K562 (cell line): ENCODE measurements around the gene BCR. TPM values are rescaled to one million over a fixed set of nuclear protein-coding genes. Genes with fewer than 3 reads are reported as not detected.

Source experiments
- ATAC-seq: fragments of 200-7000 bp; cut with Tn5 transposase; 3 replicates; pipeline ENCODE4 v1.9.1; 2020; ENCODE audit warnings: moderate library complexity
- BruUV-seq: library from RNA; stranded (reverse); fragments of 400-500 nt; replicated peaks from 2 replicates; lab custom pipeline; 2021; lab: Mats Ljungman, UMichigan
- CTCF ChIA-PET: fragments of 300-600 bp; formaldehyde crosslinking; extraction: SDS; loops from one replicate; lab custom pipeline; 2021; ENCODE audit warnings: low intra/inter-chr PET ratio; lab: Yijun Ruan, JAX
- POLR2A ChIA-PET: fragments of 300-600, 350-650 bp; sonication (Branson Sonifier 250); formaldehyde crosslinking; extraction: SDS; loops from one replicate; lab custom pipeline; 2021; ENCODE audit warnings: antibody characterized with exemption, inconsistent platforms; lab: Yijun Ruan, JAX
- DNase-seq, 4 experiments: peaks; one replicate each; pipeline versions ENCODE4 v3.0.0 to v3.0.0-alpha.2; 2011 to 2018; ENCODE audit warnings: low spot score in 3 of 4, mixed read lengths in 3 of 4; ENCODE audit errors: extremely low read depth in 1 of 4
- FAIRE-seq: peaks from 2 replicates; lab custom pipeline; 2011; peaks lifted over from hg19 to GRCh38; lab: Jason Lieb, UNC
- H2AFZ ChIP-seq: 2 replicates; pipeline ENCODE4 v1.6.0; 2011; ENCODE audit warnings: low read depth, low read length, control low read depth, inconsistent platforms
- H3K27ac ChIP-seq: fragments of 200-600 bp; 3 replicates; pipeline ENCODE4 v1.8.0; 2011; ENCODE audit warnings: low read depth, mild to moderate bottlenecking, control low read depth, inconsistent platforms, low read length, moderate library complexity, mixed read lengths; ENCODE audit errors: extremely low read depth
- H3K27me3 ChIP-seq, 2 experiments: fragments of 300-600 bp in 1 of 2; 2 replicates in 1 of 2; 3 replicates in 1 of 2; pipeline versions ENCODE4 v1.6.0 to v1.8.0; 2011; ENCODE audit warnings: inconsistent platforms in 2 of 2, low read length in 2 of 2, mild to moderate bottlenecking in 1 of 2, mixed read lengths in 1 of 2, moderate library complexity in 1 of 2; ENCODE audit not compliant: control insufficient read depth in 2 of 2, insufficient read depth in 2 of 2
- H3K36me3 ChIP-seq: fragments of 300-600 bp; 3 replicates; pipeline ENCODE4 v1.8.0; 2011; ENCODE audit warnings: mild to moderate bottlenecking, low read length, inconsistent platforms; ENCODE audit not compliant: control insufficient read depth, insufficient read depth
- H3K4me1 ChIP-seq, 2 experiments: fragments of 200-600 bp in 1 of 2; replicated peaks in 1 of 2; 2 replicates in 1 of 2; 3 replicates in 1 of 2; pipeline versions ENCODE4 v1.5.1 to v1.8.0; 2011; ENCODE audit warnings: inconsistent platforms in 2 of 2, low read length in 2 of 2, mild to moderate bottlenecking in 1 of 2, mixed read lengths in 1 of 2, moderate library complexity in 1 of 2; ENCODE audit not compliant: control insufficient read depth in 2 of 2, insufficient read depth in 2 of 2
- H3K4me2 ChIP-seq: 2 replicates; pipeline ENCODE4 v1.6.1; 2011; ENCODE audit warnings: low read length, control low read depth, inconsistent platforms, mixed read lengths; ENCODE audit not compliant: insufficient read depth
- H3K4me3 ChIP-seq: fragments of 200-600 bp; sonication (generic), shearing (Covaris generic); 2 replicates; pipeline ENCODE4 v1.5.1; 2016; ENCODE audit warnings: control low read depth, inconsistent platforms
- H3K79me2 ChIP-seq: fragments of 200-600 bp; 3 replicates; pipeline ENCODE4 v1.8.0; 2011; ENCODE audit warnings: low read length, inconsistent platforms; ENCODE audit not compliant: control insufficient read depth, insufficient read depth
- H3K9ac ChIP-seq, 2 experiments: 2 replicates each; pipeline versions ENCODE4 v1.6.0 to v1.6.1; 2011; ENCODE audit warnings: low read depth in 2 of 2, low read length in 2 of 2, control low read depth in 1 of 2, inconsistent platforms in 1 of 2, mild to moderate bottlenecking in 1 of 2, mixed read lengths in 1 of 2; ENCODE audit not compliant: insufficient read depth in 1 of 2
- H3K9me1 ChIP-seq: one replicate; pipeline ENCODE4 v1.6.0; 2011; ENCODE audit warnings: inconsistent platforms, mild to moderate bottlenecking, low read length, moderate library complexity; ENCODE audit not compliant: control insufficient read depth, insufficient read depth
- H3K9me3 ChIP-seq: replicated peaks from 2 replicates; pipeline ENCODE4 v1.5.1; 2011; ENCODE audit warnings: low read depth, low read length, inconsistent platforms; ENCODE audit not compliant: control insufficient read depth, insufficient read depth
- H4K20me1 ChIP-seq: replicated peaks from 2 replicates; pipeline ENCODE4 v1.6.1; 2011; ENCODE audit warnings: low read length, inconsistent platforms, mixed read lengths; ENCODE audit not compliant: control insufficient read depth, insufficient read depth
- ATF3 ChIP-seq, 2 experiments: fragments of 450-650 bp in 1 of 2; sonication (generic) in 1 of 2; formaldehyde crosslinking in 1 of 2; IDR thresholded peaks in 1 of 2; conservative IDR thresholded peaks in 1 of 2; 2 replicates each; pipeline versions ENCODE4 v1.6.1 to v1.8.1; 2016 to 2023; ENCODE audit warnings: mild to moderate bottlenecking in 2 of 2, moderate library complexity in 2 of 2, inconsistent platforms in 1 of 2, missing genetic modification reagents in 1 of 2
- E2F1 ChIP-seq: sonication (generic); formaldehyde crosslinking; IDR thresholded peaks from 2 replicates; pipeline ENCODE4 v1.8.1; 2023; ENCODE audit warnings: mild to moderate bottlenecking, missing genetic modification reagents, moderate library complexity
- MEF2A ChIP-seq: IDR thresholded peaks from 2 replicates; pipeline ENCODE4 v1.6.1; 2011; ENCODE audit warnings: low read depth, mild to moderate bottlenecking, low read length, moderate library complexity; ENCODE audit not compliant: control insufficient read depth
- STAT6 ChIP-seq: sonication (generic); formaldehyde crosslinking; IDR thresholded peaks from 2 replicates; pipeline ENCODE4 v1.8.1; 2023; ENCODE audit warnings: mild to moderate bottlenecking, missing genetic modification reagents
- WGBS: fragments of 100-300 bp; shearing (Covaris generic); methylation state at CpG from one replicate; pipeline ENCODE4 v1.1.6; 2016; ENCODE audit warnings: low coverage, mixed read lengths; ENCODE audit not compliant: insufficient coverage; ENCODE audit errors: missing lambda C conversion rate; 5-methylcytosine and 5-hydroxymethylcytosine counted together
- in situ Hi-C: fragments of 300-500 bp; cut with MboI; formaldehyde crosslinking; loops from 4 replicates; pipeline ENCODE4 v1.15.0; 2018; ENCODE audit warnings: inconsistent platforms, mixed read lengths
- intact Hi-C: fragments of 100-400 bp; cut with micrococcal nuclease; formaldehyde crosslinking; loops from 2 replicates; pipeline ENCODE4 v1.14.2; 2022
- polyA plus RNA-seq, 8 experiments: library from polyadenylated mRNA; depleted of rRNA in 4 of 8; stranded (reverse) in 5 of 8; unstranded in 3 of 8; fragments of >200 nt; fragmentation: Nextera tagmentation in 2 of 8; fragmentation: Illumina TruSeq in 1 of 8; extraction: Ambion mirVana in 2 of 8; extraction: Trizol in 1 of 8; gene quantifications; 2 replicates each; pipeline versions ENCODE4 v1.2.1 to v1.2.3, GENCODE V29; 2011 to 2014; ENCODE audit warnings: inconsistent platforms in 1 of 8, missing spikeins in 1 of 8
- total RNA-seq, 7 experiments: library from RNA; depleted of rRNA in 6 of 7; stranded (reverse); fragments of >200 nt in 6 of 7; fragmentation: Illumina TruSeq in 2 of 7; extraction: Trizol in 2 of 7; gene quantifications; 2 replicates each; pipeline versions ENCODE4 v1.2.1 to v1.2.3, GENCODE V29; 2011 to 2021; ENCODE audit warnings: low replicate concordance in 1 of 7
- TF ChIP-seq, protein P1 (sequence below), 2 experiments: fragments of 150-350 bp in 1 of 2; IDR thresholded peaks; 2 replicates each; pipeline ENCODE4 v1.6.1; 2012 to 2016; ENCODE audit warnings: low read depth in 2 of 2, low read length in 2 of 2, mild to moderate bottlenecking in 1 of 2, moderate library complexity in 1 of 2
- TF ChIP-seq, protein P2 (sequence below): sonication (generic); formaldehyde crosslinking; IDR thresholded peaks from 2 replicates; pipeline ENCODE4 v1.8.1; 2023; ENCODE audit warnings: mild to moderate bottlenecking, missing genetic modification reagents

Gene BCR
- total and polyA plus RNA-seq, 9 of the 15 experiments (the other 6 are each of a cell fraction or from before 2014, with no cell fraction given) = 0.41 to 150 (median 45.6) TPM

GRCh38 chr22:23227380-23227779, 47.1 kb downstream of the BCR start:
- H4K20me1 ChIP-seq = peaks cover 45% of the 10 kb centered on the region
- peak overlapping the region in 1 of 2 experiments; percentile 1; a peak in 1 of 4 replicates for H3K9ac ChIP-seq
- POLR2A ChIA-PET = interaction anchor here (0.6 to 86.5 kb wide), 8 partner anchors 20 to 261 kb away, joined by 3 to 3476 read pairs (median 10); partner anchors contain the start of genes BCR and RAB36
- CTCF ChIA-PET = interaction anchor here (0.9 kb wide), 1 partner anchor 49 kb away, joined by 4 read pairs; no protein-coding TSS in a partner anchor
- H2AFZ ChIP-seq = no peak overlapping the region
- no peak for FAIRE-seq
- H3K9me3 ChIP-seq = no peaks in the 10 kb centered on the region
- ATAC-seq = no peak
- H3K27ac ChIP-seq = no peak overlapping the region
- H3K27me3 ChIP-seq = no peaks in the 10 kb centered on the region
- in situ Hi-C loops (no loop called here), intact Hi-C loops (loop anchor here (2.0 kb wide), 2 partner anchors 13 to 25 kb away; no protein-coding TSS in a partner anchor)
- H3K36me3 ChIP-seq = peaks cover 13% of the 10 kb centered on the region; the same call in 2 of the 3 replicates
- BruUV-seq = no TSS peak
- H3K4me3 ChIP-seq = no peak overlapping the region
- H3K9me1 ChIP-seq = peaks cover 30% of the 10 kb centered on the region
- WGBS = 52% methylated on average over 1 of the region's 1 CpG
- peak in 3 of 4 experiments; percentile 51 to 64 (median 58) for DNase-seq
- no peak for TF ChIP-seq MEF2A
- TF ChIP-seq, protein P1, sequence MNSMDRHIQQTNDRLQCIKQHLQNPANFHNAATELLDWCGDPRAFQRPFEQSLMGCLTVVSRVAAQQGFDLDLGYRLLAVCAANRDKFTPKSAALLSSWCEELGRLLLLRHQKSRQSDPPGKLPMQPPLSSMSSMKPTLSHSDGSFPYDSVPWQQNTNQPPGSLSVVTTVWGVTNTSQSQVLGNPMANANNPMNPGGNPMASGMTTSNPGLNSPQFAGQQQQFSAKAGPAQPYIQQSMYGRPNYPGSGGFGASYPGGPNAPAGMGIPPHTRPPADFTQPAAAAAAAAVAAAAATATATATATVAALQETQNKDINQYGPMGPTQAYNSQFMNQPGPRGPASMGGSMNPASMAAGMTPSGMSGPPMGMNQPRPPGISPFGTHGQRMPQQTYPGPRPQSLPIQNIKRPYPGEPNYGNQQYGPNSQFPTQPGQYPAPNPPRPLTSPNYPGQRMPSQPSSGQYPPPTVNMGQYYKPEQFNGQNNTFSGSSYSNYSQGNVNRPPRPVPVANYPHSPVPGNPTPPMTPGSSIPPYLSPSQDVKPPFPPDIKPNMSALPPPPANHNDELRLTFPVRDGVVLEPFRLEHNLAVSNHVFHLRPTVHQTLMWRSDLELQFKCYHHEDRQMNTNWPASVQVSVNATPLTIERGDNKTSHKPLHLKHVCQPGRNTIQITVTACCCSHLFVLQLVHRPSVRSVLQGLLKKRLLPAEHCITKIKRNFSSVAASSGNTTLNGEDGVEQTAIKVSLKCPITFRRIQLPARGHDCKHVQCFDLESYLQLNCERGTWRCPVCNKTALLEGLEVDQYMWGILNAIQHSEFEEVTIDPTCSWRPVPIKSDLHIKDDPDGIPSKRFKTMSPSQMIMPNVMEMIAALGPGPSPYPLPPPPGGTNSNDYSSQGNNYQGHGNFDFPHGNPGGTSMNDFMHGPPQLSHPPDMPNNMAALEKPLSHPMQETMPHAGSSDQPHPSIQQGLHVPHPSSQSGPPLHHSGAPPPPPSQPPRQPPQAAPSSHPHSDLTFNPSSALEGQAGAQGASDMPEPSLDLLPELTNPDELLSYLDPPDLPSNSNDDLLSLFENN (IDR thresholded peaks at IDR 0.05; ENCODE audit: low read depth in 2 of 2, low read length in 2 of 2) = no peak
- no peak for TF ChIP-seq ATF3 (IDR thresholded peaks at IDR 0.05)
- TF ChIP-seq ATF3 (CRISPR knock-in tag; conservative IDR thresholded peaks at IDR 0.05) = peak; percentile 20; the same call in 1 of the 2 replicates
- TF ChIP-seq, protein P2, sequence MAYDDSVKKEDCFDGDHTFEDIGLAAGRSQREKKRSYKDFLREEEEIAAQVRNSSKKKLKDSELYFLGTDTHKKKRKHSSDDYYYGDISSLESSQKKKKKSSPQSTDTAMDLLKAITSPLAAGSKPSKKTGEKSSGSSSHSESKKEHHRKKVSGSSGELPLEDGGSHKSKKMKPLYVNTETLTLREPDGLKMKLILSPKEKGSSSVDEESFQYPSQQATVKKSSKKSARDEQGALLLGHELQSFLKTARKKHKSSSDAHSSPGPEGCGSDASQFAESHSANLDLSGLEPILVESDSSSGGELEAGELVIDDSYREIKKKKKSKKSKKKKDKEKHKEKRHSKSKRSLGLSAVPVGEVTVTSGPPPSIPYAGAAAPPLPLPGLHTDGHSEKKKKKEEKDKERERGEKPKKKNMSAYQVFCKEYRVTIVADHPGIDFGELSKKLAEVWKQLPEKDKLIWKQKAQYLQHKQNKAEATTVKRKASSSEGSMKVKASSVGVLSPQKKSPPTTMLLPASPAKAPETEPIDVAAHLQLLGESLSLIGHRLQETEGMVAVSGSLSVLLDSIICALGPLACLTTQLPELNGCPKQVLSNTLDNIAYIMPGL (CRISPR knock-in tag) = peak; percentile 57; the same call in 1 of the 2 replicates
- TF ChIP-seq STAT6 (CRISPR knock-in tag) = 0 out of 2 replicates have a peak, but pooled peaks have one; percentile 27
- peak; percentile 24; the same call in 1 of the 2 replicates for TF ChIP-seq E2F1 (CRISPR knock-in tag)
- H3K79me2 ChIP-seq = peaks cover 97% of the 10 kb centered on the region
- peaks cover 36 to 38% of the 10 kb centered on the region in 2 experiments for H3K4me1 ChIP-seq
- H3K4me2 ChIP-seq = no peak overlapping the region
